OCI-LY3 (cell line): Measurements from ENCODE around the gene FZR1.

ENCODE experiments used
- H2AFZ ChIP-seq: fragments of 200-600, 300-600 bp; shearing (Covaris generic); 2 replicates; pipeline ENCODE4 v1.6.0; 2014; ENCODE audit warnings: antibody characterized with exemption, low read depth, low read length
- H3K27ac ChIP-seq: fragments of 200-600, 300-600 bp; sonication (generic); 2 replicates; pipeline ENCODE4 v1.5.1; 2014; ENCODE audit warnings: mild to moderate bottlenecking, low read length, moderate library complexity, mixed read lengths
- H3K27me3 ChIP-seq: fragments of 200-600, 300-600 bp; sonication (generic); 2 replicates; pipeline ENCODE4 v1.6.1; 2014; ENCODE audit warnings: low read depth, low read length, mixed read lengths
- H3K36me3 ChIP-seq: fragments of 200-600, 300-600 bp; sonication (generic); replicated peaks from 2 replicates; pipeline ENCODE3; 2014; ENCODE audit warnings: low read depth, low read length, mixed read lengths
- H3K4me1 ChIP-seq: fragments of 300-600, 200-600 bp; sonication (generic); 2 replicates; pipeline ENCODE4 v1.6.1; 2014; ENCODE audit warnings: low read length, mixed read lengths
- H3K4me2 ChIP-seq: fragments of 200-600, 300-600 bp; sonication (generic); 2 replicates; pipeline ENCODE4 v1.6.1; 2014; ENCODE audit warnings: low read length, mixed read lengths
- H3K4me3 ChIP-seq: fragments of 300-600, 200-600 bp; sonication (generic); 2 replicates; pipeline ENCODE4 v1.5.1; 2014; ENCODE audit warnings: antibody characterized with exemption, mild to moderate bottlenecking, low read length, moderate library complexity
- H3K79me2 ChIP-seq: fragments of 300-600, 200-600 bp; shearing (Covaris generic); 2 replicates; pipeline ENCODE4 v1.6.1; 2014; ENCODE audit warnings: mild to moderate bottlenecking, low read length, mixed read lengths
- H3K9ac ChIP-seq: fragments of 300-600, 200-600 bp; shearing (Covaris generic); 2 replicates; pipeline ENCODE4 v1.6.0; 2014; ENCODE audit warnings: mild to moderate bottlenecking, low read length, moderate library complexity
- H3K9me3 ChIP-seq: fragments of 200-600, 300-600 bp; shearing (Covaris generic); 2 replicates; pipeline ENCODE4 v1.6.1; 2014; ENCODE audit warnings: low read length, mixed read lengths; ENCODE audit not compliant: insufficient read depth
- H4K20me1 ChIP-seq: fragments of 200-600, 300-600 bp; sonication (generic); 2 replicates; pipeline ENCODE4 v1.6.1; 2016; ENCODE audit warnings: low read length, mixed read lengths; ENCODE audit not compliant: insufficient read depth
- EZH2phosphoT487 ChIP-seq: fragments of 200-600 bp; shearing (Covaris generic); IDR thresholded peaks from 2 replicates; pipeline ENCODE4 v1.6.1; 2018; ENCODE audit warnings: antibody characterized with exemption, mixed run types, low read depth
- TF ChIP-seq, protein P1 (sequence below): fragments of 200-600, 300-600 bp; sonication (generic); IDR thresholded peaks from 2 replicates; pipeline ENCODE4 v1.5.1; 2014; ENCODE audit warnings: antibody characterized with exemption, low read length, low read depth

Gene FZR1

DNA sequence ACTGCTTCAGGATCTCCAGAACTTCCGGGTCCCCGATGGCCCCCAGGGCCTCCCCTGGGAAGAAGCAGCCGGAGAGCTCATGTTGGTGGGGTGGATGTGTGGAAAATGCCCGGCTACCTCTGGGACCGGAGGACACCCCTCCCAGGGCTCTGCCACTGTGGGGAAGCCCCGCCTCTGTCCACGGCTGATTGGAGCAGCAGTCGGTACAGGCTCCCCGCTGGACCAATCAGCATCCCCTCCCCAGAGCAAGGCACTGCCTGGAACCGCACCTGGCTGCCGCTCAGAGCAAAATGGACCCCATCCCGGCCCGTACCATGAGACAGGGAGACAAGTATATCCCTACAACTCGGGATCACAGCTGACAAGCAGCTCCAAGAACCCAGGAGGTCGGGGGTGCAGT lies 12.1 kb upstream of the FZR1 start:
- no peak overlapping the region for H2AFZ ChIP-seq
- H3K4me2 ChIP-seq: no peak overlapping the region
- no peak overlapping the region for H3K27ac ChIP-seq
- H3K9ac ChIP-seq: no peak overlapping the region
- no peak overlapping the region for H3K4me3 ChIP-seq
- H3K79me2 ChIP-seq: peaks cover 25% of the 10 kb centered on the region
- H3K36me3 ChIP-seq: peaks cover 33% of the 10 kb centered on the region
- H3K4me1 ChIP-seq: no peaks in the 10 kb centered on the region
- H3K27me3 ChIP-seq: no peaks in the 10 kb centered on the region
- H3K9me3 ChIP-seq: no peaks in the 10 kb centered on the region
- TF ChIP-seq, protein P1, sequence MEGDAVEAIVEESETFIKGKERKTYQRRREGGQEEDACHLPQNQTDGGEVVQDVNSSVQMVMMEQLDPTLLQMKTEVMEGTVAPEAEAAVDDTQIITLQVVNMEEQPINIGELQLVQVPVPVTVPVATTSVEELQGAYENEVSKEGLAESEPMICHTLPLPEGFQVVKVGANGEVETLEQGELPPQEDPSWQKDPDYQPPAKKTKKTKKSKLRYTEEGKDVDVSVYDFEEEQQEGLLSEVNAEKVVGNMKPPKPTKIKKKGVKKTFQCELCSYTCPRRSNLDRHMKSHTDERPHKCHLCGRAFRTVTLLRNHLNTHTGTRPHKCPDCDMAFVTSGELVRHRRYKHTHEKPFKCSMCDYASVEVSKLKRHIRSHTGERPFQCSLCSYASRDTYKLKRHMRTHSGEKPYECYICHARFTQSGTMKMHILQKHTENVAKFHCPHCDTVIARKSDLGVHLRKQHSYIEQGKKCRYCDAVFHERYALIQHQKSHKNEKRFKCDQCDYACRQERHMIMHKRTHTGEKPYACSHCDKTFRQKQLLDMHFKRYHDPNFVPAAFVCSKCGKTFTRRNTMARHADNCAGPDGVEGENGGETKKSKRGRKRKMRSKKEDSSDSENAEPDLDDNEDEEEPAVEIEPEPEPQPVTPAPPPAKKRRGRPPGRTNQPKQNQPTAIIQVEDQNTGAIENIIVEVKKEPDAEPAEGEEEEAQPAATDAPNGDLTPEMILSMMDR: no peak
- no peak for TF ChIP-seq EZH2phosphoT487
- H4K20me1 ChIP-seq: no peaks in the 10 kb centered on the region; the same call in 1 of the 2 replicates

DNA sequence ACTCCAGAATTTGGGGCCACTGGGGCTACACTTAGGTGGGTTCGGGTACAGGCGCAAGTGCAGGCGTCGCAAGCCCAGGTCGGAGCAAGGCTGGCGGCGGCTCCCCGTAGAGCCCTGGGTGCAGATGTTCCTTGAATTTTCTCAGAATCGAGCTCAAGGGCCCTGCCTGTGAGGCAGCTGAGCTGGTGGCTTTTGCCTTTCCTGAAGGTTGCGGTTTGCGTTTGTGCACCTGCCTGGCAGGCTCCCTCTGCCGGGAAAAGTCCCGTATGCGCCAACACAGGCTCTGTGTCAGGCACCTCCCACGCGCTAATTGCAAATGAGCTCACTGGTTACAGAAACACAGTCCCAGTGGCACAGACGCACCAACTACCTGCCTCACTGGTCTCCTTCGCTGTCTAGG lies 11.6 kb upstream of the FZR1 start:
- Histone ChIP-seq H3K27ac (no peak overlapping the region), H3K79me2 (peaks cover 30% of the 10 kb centered on the region), H2AFZ (no peak overlapping the region), H3K4me1 (peaks cover 4% of the 10 kb centered on the region; the same call in 1 of the 2 replicates), H3K27me3 (no peaks in the 10 kb centered on the region), H3K36me3 (peaks cover 33% of the 10 kb centered on the region), H4K20me1 (no peaks in the 10 kb centered on the region; the same call in 1 of the 2 replicates), H3K9me3 (no peaks in the 10 kb centered on the region), H3K4me3 (no peak overlapping the region), H3K9ac (no peak overlapping the region), H3K4me2 (no peak overlapping the region)
- TF ChIP-seq, protein P1: no peak
- no peak for TF ChIP-seq EZH2phosphoT487

DNA sequence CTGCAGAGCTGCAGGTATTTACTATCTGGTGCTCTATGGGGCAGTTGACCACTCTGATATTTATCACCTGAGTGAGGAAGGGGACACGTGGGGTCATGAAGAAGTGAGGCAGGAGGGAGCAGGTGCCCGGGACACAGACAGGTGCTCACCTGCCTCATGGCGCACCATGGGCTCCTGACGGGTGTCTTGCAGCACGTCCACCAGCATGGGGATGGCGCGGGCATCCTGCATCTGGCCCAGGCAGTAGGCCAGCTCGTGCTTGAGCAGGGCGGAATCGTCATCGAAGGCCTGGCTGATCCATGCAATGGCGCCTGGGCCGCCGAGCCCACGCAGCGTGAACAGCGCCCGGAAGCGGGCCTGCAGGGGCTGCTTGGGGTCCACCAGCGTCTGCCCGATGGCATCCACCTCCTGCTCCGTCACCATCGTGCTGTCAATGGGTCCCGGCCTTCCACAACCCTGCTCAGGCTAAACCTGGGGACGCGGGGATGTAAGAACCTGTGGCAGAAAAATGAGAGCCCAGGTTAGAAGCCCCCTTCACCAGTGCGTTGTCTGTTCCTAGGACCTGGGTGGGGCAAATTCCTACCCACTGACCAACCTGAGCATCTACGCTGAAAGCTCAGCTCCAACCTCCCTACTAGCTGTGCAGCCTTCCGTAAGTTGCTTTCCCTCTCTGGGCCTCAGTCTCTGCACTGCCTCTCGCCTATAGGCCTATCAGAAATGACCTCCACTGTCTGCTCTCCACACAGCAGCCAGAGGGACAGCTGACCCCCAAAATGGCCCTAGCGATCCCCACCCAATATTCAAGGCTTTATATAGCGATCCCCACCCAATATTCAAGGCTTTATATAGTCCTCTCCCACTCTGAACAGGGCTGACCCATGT lies 9.5 kb upstream of the FZR1 start:
- Histone ChIP-seq H3K4me1 (peaks cover 10% of the 10 kb centered on the region), H3K9ac (no peak overlapping the region), H3K36me3 (peaks cover 30% of the 10 kb centered on the region), H4K20me1 (no peaks in the 10 kb centered on the region; the same call in 1 of the 2 replicates), H3K4me2 (no peak overlapping the region), H3K27ac (no peak overlapping the region), H3K4me3 (no peak overlapping the region), H3K27me3 (no peaks in the 10 kb centered on the region), H2AFZ (no peak overlapping the region), H3K9me3 (no peaks in the 10 kb centered on the region), H3K79me2 (peaks cover 40% of the 10 kb centered on the region)
- TF ChIP-seq, protein P1: no peak
- TF ChIP-seq EZH2phosphoT487: no peak

DNA sequence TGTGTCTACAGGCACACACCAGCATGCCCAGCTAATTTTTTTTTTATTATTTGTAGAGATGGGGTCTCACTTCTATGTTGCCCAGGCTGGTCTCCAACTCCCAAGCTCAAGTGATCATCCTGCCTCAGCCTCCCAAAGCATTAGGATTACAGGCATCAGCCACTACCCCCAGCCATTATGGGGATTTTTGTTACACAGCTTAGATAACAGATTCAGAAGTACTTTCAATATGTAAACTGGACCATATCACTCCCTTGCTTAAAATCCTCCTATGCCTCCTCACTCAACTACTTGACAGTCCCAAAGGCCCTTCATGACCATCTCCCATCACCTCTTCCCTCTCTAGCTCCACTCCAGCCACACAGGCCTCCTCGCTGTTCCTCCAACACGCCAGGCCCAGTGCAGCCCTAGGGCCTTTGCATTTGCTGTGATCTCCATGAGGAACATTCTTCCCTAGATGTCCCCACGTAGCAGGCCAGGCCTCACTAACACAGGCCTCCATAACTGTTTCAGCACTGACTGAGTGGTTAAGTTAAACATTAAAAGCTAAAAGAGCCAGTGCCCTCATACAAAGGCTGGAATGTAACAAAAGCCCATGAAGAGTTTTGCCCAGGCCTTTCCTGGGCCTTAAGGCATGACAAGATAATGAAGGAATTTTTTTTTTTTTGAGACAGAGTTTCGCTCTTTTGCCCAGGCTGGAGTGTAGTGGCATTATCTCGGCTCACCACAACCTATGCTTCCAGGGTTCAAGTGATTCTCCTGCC lies 8.2 kb upstream of the FZR1 start:
- H3K27ac ChIP-seq: no peak overlapping the region
- H3K9ac ChIP-seq: no peak overlapping the region
- peaks cover 26% of the 10 kb centered on the region for H3K36me3 ChIP-seq
- no peak overlapping the region for H3K4me2 ChIP-seq
- H2AFZ ChIP-seq: no peak overlapping the region
- no peaks in the 10 kb centered on the region for H3K27me3 ChIP-seq
- no peak overlapping the region for H3K4me3 ChIP-seq
- H4K20me1 ChIP-seq: no peaks in the 10 kb centered on the region
- no peaks in the 10 kb centered on the region for H3K9me3 ChIP-seq
- peaks cover 40% of the 10 kb centered on the region for H3K79me2 ChIP-seq
- peaks cover 10% of the 10 kb centered on the region for H3K4me1 ChIP-seq
- no peak for TF ChIP-seq EZH2phosphoT487
- TF ChIP-seq, protein P1: no peak
